MCF 10A (cell line): ENCODE data around the gene ADARB2. TPM values are rescaled to one million over a fixed set of nuclear protein-coding genes. Genes with fewer than 3 reads are reported as not detected.

Experiments used
- BruUV-seq: library from RNA; stranded (reverse); fragments of 400-500 nt; replicated peaks from 2 replicates; lab custom pipeline; 2021; lab: Mats Ljungman, UMichigan
- CTCF ChIA-PET: fragments of 300-600 bp; sonication (Branson Sonifier 250); formaldehyde crosslinking; extraction: SDS; loops from one replicate; lab custom pipeline; 2021; ENCODE audit warnings: antibody characterized with exemption, inconsistent platforms; lab: Yijun Ruan, JAX
- POLR2A ChIA-PET: fragments of 300-600, 350-650 bp; sonication (Branson Sonifier 250); formaldehyde crosslinking; extraction: SDS; loops from one replicate; lab custom pipeline; 2020; ENCODE audit warnings: antibody characterized with exemption, inconsistent platforms; lab: Yijun Ruan, JAX
- DNase-seq: peaks from one replicate; pipeline ENCODE4 v3.0.0-alpha.2; 2018; ENCODE audit not compliant: unreplicated experiment
- H3K27ac Mint-ChIP-seq: one replicate; pipeline ENCODE4 v1.8.0; 2022; ENCODE audit warnings: mild to moderate bottlenecking, low read depth, mixed read lengths; ENCODE audit not compliant: unreplicated experiment
- H3K27me3 Mint-ChIP-seq: one replicate; pipeline ENCODE4 v1.8.0; 2022; ENCODE audit warnings: mixed read lengths; ENCODE audit not compliant: insufficient read depth, unreplicated experiment
- H3K36me3 Mint-ChIP-seq: one replicate; pipeline ENCODE4 v1.8.0; 2022; ENCODE audit warnings: mild to moderate bottlenecking, moderate library complexity, mixed read lengths; ENCODE audit not compliant: insufficient read depth, unreplicated experiment
- H3K4me1 Mint-ChIP-seq: one replicate; pipeline ENCODE4 v1.8.0; 2022; ENCODE audit warnings: mixed read lengths; ENCODE audit not compliant: insufficient read depth, unreplicated experiment
- H3K4me3 Mint-ChIP-seq: one replicate; pipeline ENCODE4 v1.8.0; 2022; ENCODE audit warnings: mild to moderate bottlenecking, moderate library complexity, mixed read lengths; ENCODE audit not compliant: unreplicated experiment
- H3K9me3 Mint-ChIP-seq: one replicate; pipeline ENCODE4 v1.8.0; 2022; ENCODE audit warnings: mixed read lengths; ENCODE audit not compliant: unreplicated experiment
- CTCF ChIP-seq: fragments of 200-600 bp; IDR thresholded peaks from one replicate; pipeline ENCODE4 v1.8.0; 2022; ENCODE audit warnings: antibody characterized with exemption, mild to moderate bottlenecking; ENCODE audit not compliant: unreplicated experiment
- intact Hi-C: fragments of 100-400 bp; cut with micrococcal nuclease; formaldehyde crosslinking; loops from 2 replicates; pipeline ENCODE4 v1.14.1; 2022
- total RNA-seq: library from RNA; stranded (reverse); gene quantifications from 2 replicates; pipeline ENCODE4 v1.2.3, GENCODE V29; 2022

ADARB2 gene
- total RNA-seq, 1 experiment from 2014 or later = 0.96 TPM

GRCh38 chr10:1363446-1364121, 373.7 kb downstream of the ADARB2 start:
- no peaks in the 10 kb centered on the region for H3K9me3 Mint-ChIP-seq
- H3K27me3 Mint-ChIP-seq = no peaks in the 10 kb centered on the region
- H3K4me3 Mint-ChIP-seq = no peak overlapping the region
- CTCF ChIA-PET = interaction anchor here (0.6 to 0.7 kb wide), 2 partner anchors 47 to 49 kb away, joined by 3 read pairs; no protein-coding TSS in a partner anchor
- no peaks in the 10 kb centered on the region for H3K4me1 Mint-ChIP-seq
- no TSS peak for BruUV-seq
- no peaks in the 10 kb centered on the region for H3K36me3 Mint-ChIP-seq
- intact Hi-C loops = no loop called here
- no peak overlapping the region for H3K27ac Mint-ChIP-seq
- POLR2A ChIA-PET = no interaction called here
- no peak for DNase-seq
- no peak for TF ChIP-seq CTCF

- no peak for TF ChIP-seq CTCF
- intact Hi-C loops = no loop called here
- no peak for DNase-seq
- Mint-ChIP-seq H3K27me3 (peaks cover 6% of the 10 kb centered on the region), H3K36me3 (no peaks in the 10 kb centered on the region), H3K4me1 (no peaks in the 10 kb centered on the region), H3K4me3 (no peak overlapping the region), H3K9me3 (no peaks in the 10 kb centered on the region), H3K27ac (no peak overlapping the region)
- ChIA-PET POLR2A (no interaction called here), CTCF (interaction anchor here (0.6 kb wide), 1 partner anchor 48 kb away, joined by 3 read pairs; no protein-coding TSS in a partner anchor)
- BruUV-seq = no TSS peak
Measured at GRCh38 chr10:1362589-1363445, 374.5 kb downstream of the ADARB2 start.

- Mint-ChIP-seq H3K4me3 (no peak overlapping the region), H3K4me1 (no peaks in the 10 kb centered on the region), H3K27me3 (peaks cover 11% of the 10 kb centered on the region), H3K27ac (no peak overlapping the region), H3K9me3 (no peaks in the 10 kb centered on the region), H3K36me3 (no peaks in the 10 kb centered on the region)
- ChIA-PET POLR2A (no interaction called here), CTCF (no interaction called here)
- BruUV-seq = no TSS peak
- DNase-seq = no peak
- intact Hi-C loops = no loop called here
- no peak for TF ChIP-seq CTCF
Measured at GRCh38 chr10:1361411-1362105, 375.8 kb downstream of the ADARB2 start.
